Right cardiac atrium (tissue), 5 donors: ENCODE data around the gene JMJD1C. TPM values are rescaled to one million over a fixed set of nuclear protein-coding genes. Genes with fewer than 3 reads are reported as not detected.
A peak's percentile ranks its signal among the peaks of the same experiment; 100 is the strongest.

Experiments used
- ATAC-seq, 2 donors: fragments of 200-7000 bp; cut with Tn5 transposase; one replicate each; pipeline versions ENCODE4 v1.8.0 to v1.9.1; 2020; ENCODE audit warnings: moderate library complexity in 2 of 2, mild to moderate bottlenecking in 1 of 2
- DNase-seq, 3 donors: peaks; one replicate each; pipeline ENCODE4 v3.0.0-alpha.2; 2020
- H3K27ac ChIP-seq: one replicate; pipeline ENCODE4 v1.5.1; 2013; ENCODE audit warnings: mild to moderate bottlenecking, low read length, control low read depth, moderate library complexity
- H3K27me3 ChIP-seq: one replicate; pipeline ENCODE4 v1.6.1; 2013; ENCODE audit not compliant: control insufficient read depth, insufficient read depth
- H3K4me1 ChIP-seq: one replicate; pipeline ENCODE4 v1.6.1; 2013; ENCODE audit warnings: low read length; ENCODE audit not compliant: control insufficient read depth, insufficient read depth
- H3K4me3 ChIP-seq: one replicate; pipeline ENCODE4 v1.5.1; 2013; ENCODE audit warnings: low read length, control low read depth
- H3K9me3 ChIP-seq: one replicate; pipeline ENCODE4 v1.6.1; 2013; ENCODE audit warnings: low read length; ENCODE audit not compliant: control insufficient read depth
- WGBS: extraction: QIAGEN DNeasy Blood & Tissue Kit; methylation state at CpG from one replicate; pipeline ENCODE4 v1.1.7; 2013; 5-methylcytosine and 5-hydroxymethylcytosine counted together
- intact Hi-C, 4 donors: fragments of 100-400 bp; cut with DNase I; formaldehyde crosslinking; loops; one replicate each; pipeline versions ENCODE4 v1.11.0 to v1.14.0; 2022 to 2023
- polyA plus RNA-seq: library from polyadenylated mRNA; stranded (reverse); fragments of 200-250 nt; gene quantifications from one replicate; pipeline ENCODE4 v1.2.3, GENCODE V29; 2013
- total RNA-seq, 4 donors: library from RNA; stranded (reverse); fragmentation: NEBNext Ultra II Directional; extraction: Animal tissue kit (Norgen Biotek cat#: 25700); gene quantifications; one replicate each; pipeline ENCODE4 v1.2.1, GENCODE V29; 2021
- donor health status: healthy with polysubstance abuse.
- donor health status: DM: no; HTN: yes; CAD: no.
- donor health status: DM: no; HTN: no; CAD: no.
- donor health status: DM: no; HTN: yes; CAD: no; lungs with severe emphysema.
- donor health status: DM: yes; HTN: yes; CAD: no.

Gene JMJD1C
- total and polyA plus RNA-seq, 5 donors: 31.0 to 44.8 (median 43.1) TPM

DNA sequence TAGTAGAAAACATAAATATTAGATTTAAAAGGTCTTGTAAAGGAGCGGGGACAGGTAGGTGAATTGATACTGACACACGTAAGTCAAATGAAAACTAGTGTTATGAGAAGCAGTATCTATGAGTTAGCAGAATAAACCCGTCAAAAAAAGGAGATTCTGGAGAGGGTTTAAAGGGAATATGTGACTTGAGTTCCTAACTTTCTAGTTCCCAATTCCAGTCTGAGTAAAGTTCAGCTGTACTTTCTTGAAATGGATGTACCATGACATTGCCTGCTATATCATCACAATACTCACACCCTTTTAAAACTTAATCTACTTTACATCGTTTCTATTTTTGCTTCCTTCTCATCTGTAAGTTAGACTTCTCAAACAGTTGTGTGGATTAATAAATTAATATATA is 210.5 kb downstream of the JMJD1C start:
- no peak for ATAC-seq
- DNase-seq: no peak
- Histone ChIP-seq H3K9me3 (no peaks in the 10 kb centered on the region), H3K4me3 (no peak overlapping the region), H3K4me1 (peaks cover 6% of the 10 kb centered on the region), H3K27ac (no peak overlapping the region), H3K27me3 (no peaks in the 10 kb centered on the region)
- WGBS: 74% methylated on average over 4 of the region's 4 CpGs
- intact Hi-C loops: loop anchor here in 1 of 4 donors (5.0 kb wide), 1 partner anchor 33 kb away; no protein-coding TSS in a partner anchor

- no peaks in the 10 kb centered on the region for H3K9me3 ChIP-seq
- 93% methylated on average over 4 of the region's 4 CpGs for WGBS
- H3K27ac ChIP-seq: no peak overlapping the region
- H3K27me3 ChIP-seq: no peaks in the 10 kb centered on the region
- no peak overlapping the region for H3K4me3 ChIP-seq
- H3K4me1 ChIP-seq: peaks cover 6% of the 10 kb centered on the region
- DNase-seq: no peak
- no peak for ATAC-seq
- intact Hi-C loops: no loop called here
Observed at GRCh38 chr10:63253040-63253439, 212.7 kb downstream of the JMJD1C start.

DNA sequence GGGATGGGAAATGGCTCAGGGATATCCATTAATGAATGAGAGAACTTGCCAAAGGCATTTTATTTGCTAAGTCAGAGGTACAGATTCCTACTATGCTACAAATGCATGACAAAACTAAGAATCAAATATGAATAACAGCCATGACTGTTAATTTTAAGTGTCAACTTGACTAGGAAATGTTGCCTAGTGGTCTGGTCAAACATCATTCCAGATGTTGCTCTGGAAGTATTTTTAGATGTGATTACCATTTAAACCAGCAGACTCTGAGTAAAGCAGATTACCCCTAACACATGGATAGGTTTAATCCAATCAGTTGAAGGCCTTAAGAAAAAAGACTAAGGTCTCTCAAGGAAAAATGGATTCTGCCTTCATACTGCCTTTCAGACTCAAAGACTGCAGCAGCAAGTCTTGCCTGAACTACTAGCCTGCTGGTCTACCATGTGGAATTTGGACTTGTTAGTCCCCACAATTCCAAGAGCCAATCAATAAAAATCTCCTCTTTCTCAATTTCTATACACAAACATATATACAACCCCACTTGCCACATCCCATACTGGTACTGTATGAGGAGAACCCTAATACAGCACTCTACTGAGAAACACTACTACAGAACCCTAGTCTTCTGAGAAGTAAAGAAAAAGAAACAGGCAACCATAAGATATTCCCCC is 213.5 kb downstream of the JMJD1C start:
- DNase-seq (no peak), ATAC-seq (no peak)
- peaks cover 7% of the 10 kb centered on the region for H3K4me1 ChIP-seq
- no peak overlapping the region for H3K27ac ChIP-seq
- H3K4me3 ChIP-seq: no peak overlapping the region
- intact Hi-C loops: no loop called here
- no peaks in the 10 kb centered on the region for H3K9me3 ChIP-seq
- no peaks in the 10 kb centered on the region for H3K27me3 ChIP-seq

- no peak overlapping the region for H3K4me3 ChIP-seq
- H3K4me1 ChIP-seq: peaks cover 7% of the 10 kb centered on the region
- ATAC-seq: no peak
- intact Hi-C loops: no loop called here
- DNase-seq: no peak
- H3K27me3 ChIP-seq: no peaks in the 10 kb centered on the region
- H3K27ac ChIP-seq: no peak overlapping the region
- WGBS: 83% methylated on average over 2 of the region's 2 CpGs
- no peaks in the 10 kb centered on the region for H3K9me3 ChIP-seq
Observed at GRCh38 chr10:63250032-63250431, 215.7 kb downstream of the JMJD1C start.

GRCh38 chr10:63247771-63248170 is 218.0 kb downstream of the JMJD1C start:
- 93% methylated on average over 4 of the region's 4 CpGs for WGBS
- ATAC-seq: no peak

DNA sequence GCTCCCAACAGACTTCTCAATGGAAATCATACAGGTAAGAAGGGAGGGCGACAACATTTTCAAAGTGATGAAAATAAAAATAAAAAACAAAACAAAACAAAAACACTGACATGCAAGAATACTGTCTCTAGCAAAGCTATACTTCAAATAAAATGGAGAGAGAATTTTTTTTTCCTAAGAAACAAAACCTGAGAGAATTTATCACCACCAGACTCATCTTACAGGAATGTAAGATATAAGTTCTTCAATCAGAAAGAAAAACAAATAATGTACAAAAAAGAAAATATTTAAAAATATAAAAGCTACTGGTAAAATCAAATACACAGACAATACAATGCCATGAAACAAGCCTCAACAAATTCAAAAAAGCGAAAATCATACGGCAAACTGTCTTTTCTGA is 219.4 kb downstream of the JMJD1C start:
- intact Hi-C loops: no loop called here
- Histone ChIP-seq H3K9me3 (no peaks in the 10 kb centered on the region), H3K4me1 (peaks cover 9% of the 10 kb centered on the region), H3K4me3 (no peak overlapping the region), H3K27ac (no peak overlapping the region), H3K27me3 (no peaks in the 10 kb centered on the region)
- WGBS: 97% methylated on average over 3 of the region's 3 CpGs
- DNase-seq (no peak), ATAC-seq (no peak)

More at GRCh38 chr10:63247771-63248170, 218.0 kb downstream of the JMJD1C start:
- Histone ChIP-seq H3K9me3 (no peaks in the 10 kb centered on the region), H3K4me1 (peaks cover 7% of the 10 kb centered on the region), H3K27me3 (no peaks in the 10 kb centered on the region), H3K4me3 (no peak overlapping the region), H3K27ac (no peak overlapping the region)
- DNase-seq: no peak
- intact Hi-C loops: no loop called here

DNA sequence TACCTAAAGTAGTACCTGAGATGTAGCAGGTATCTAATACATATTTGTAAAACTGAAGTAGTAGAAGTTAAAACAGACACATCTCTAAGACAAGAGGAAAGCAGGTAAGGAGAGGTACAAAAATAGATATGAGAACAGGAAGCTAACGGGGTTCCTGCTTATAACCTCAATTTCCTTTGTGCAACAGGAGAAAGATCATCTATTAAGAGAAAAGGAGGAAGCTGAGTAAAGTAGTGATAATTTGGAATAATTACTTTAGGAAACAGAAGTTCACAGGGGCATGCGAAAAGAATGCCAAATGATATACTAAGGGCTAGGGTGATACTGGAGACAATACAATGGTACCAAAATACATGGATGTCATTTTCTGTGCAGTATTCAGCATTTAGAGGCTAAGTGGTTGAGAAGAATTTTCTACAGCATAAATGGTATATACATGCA is 223.9 kb downstream of the JMJD1C start:
- 46% methylated on average over 2 of the region's 2 CpGs for WGBS
- Histone ChIP-seq H3K4me1 (peaks cover 7% of the 10 kb centered on the region), H3K4me3 (no peak overlapping the region), H3K27me3 (no peaks in the 10 kb centered on the region), H3K27ac (no peak overlapping the region), H3K9me3 (no peaks in the 10 kb centered on the region)
- intact Hi-C loops: no loop called here
- ATAC-seq: peak; percentile 19 to 80
- no peak for DNase-seq

GRCh38 chr10:63240807-63241206 is 225.0 kb downstream of the JMJD1C start:
- ATAC-seq: peak; percentile 51 to 71

DNA sequence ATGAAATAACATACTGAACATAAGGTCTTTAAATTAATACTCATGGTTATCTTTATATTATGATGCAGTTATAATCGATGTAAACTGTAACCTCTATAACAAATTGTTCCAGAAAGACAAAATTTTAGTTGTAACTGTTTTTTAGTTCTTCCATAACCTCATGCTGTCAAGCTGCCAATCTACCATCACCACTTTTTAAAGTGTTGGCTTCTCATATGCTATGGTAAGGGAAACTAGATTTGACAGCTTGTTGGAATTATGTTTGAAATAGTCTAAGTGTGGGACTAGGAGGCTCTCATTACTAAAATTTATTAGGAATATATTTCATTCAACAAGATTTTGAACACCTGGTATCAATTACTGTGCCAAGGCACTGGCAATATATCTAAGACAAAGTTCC is 227.3 kb downstream of the JMJD1C start:
- 57% methylated on average over 1 of the region's 1 CpG for WGBS
- DNase-seq (no peak), ATAC-seq (no peak)
- H3K4me1 ChIP-seq: peaks cover 2% of the 10 kb centered on the region
- H3K4me3 ChIP-seq: no peak overlapping the region
- no peak overlapping the region for H3K27ac ChIP-seq
- no peaks in the 10 kb centered on the region for H3K9me3 ChIP-seq
- H3K27me3 ChIP-seq: no peaks in the 10 kb centered on the region
- intact Hi-C loops: no loop called here

More at GRCh38 chr10:63240807-63241206, 225.0 kb downstream of the JMJD1C start:
- 66% methylated on average over 6 of the region's 6 CpGs for WGBS
- DNase-seq: no peak
- intact Hi-C loops: no loop called here
- no peaks in the 10 kb centered on the region for H3K9me3 ChIP-seq
- no peak overlapping the region for H3K4me3 ChIP-seq
- no peak overlapping the region for H3K27ac ChIP-seq
- H3K27me3 ChIP-seq: no peaks in the 10 kb centered on the region
- H3K4me1 ChIP-seq: peaks cover 7% of the 10 kb centered on the region

- no peak for DNase-seq
- 95% methylated on average over 3 of the region's 3 CpGs for WGBS
Observed at GRCh38 chr10:63237396-63237795, 228.4 kb downstream of the JMJD1C start.

DNA sequence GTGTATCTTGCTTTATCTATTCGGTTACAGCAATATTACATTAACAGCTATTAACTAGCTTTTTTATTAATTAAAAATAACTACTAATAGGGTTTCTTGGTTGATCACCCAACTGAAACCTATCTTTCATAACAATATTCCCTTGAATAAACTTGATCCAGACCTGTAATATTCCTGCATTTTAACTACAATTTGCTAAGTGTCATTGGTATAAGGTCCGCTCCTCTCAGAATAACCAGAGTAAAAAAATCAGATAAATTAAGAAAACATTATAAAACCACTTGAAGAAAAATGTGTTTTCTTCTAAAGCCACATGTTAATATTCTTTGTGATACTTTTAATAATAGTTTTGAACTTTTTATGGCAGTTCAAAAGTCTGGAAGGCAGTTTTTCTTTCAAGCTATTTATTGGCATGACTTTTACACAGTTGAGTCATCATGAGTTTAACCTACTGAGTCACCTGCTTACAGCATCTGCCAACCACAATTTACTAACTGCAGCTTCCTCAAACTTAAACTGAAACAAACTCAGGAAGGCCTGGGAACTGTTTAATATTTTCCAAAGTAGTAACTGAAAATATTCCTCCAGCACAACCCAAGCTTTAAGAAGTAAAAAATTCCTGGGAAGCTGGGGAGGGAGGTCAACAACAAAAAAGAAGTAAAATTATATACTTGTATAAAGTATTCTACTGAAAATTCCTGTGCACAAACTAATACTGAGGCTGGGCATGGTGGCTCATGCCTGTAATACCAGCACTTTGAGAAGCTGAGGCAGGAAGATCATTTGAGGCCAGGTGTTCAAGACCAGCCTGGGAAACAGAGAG is 229.5 kb downstream of the JMJD1C start:
- no peak overlapping the region for H3K4me3 ChIP-seq
- intact Hi-C loops: no loop called here
- H3K27ac ChIP-seq: no peak overlapping the region
- no peaks in the 10 kb centered on the region for H3K27me3 ChIP-seq
- ATAC-seq (peak; percentile 80 to 91), DNase-seq (no peak)
- 91% methylated on average over 2 of the region's 2 CpGs for WGBS
- H3K9me3 ChIP-seq: no peaks in the 10 kb centered on the region
- no peaks in the 10 kb centered on the region for H3K4me1 ChIP-seq

More at GRCh38 chr10:63237396-63237795, 228.4 kb downstream of the JMJD1C start:
- H3K4me3 ChIP-seq: no peak overlapping the region
- H3K9me3 ChIP-seq: no peaks in the 10 kb centered on the region
- no peaks in the 10 kb centered on the region for H3K27me3 ChIP-seq
- H3K27ac ChIP-seq: no peak overlapping the region
- ATAC-seq: no peak
- intact Hi-C loops: no loop called here
- H3K4me1 ChIP-seq: peaks cover under 1% of the 10 kb centered on the region
